ENCODE data around the gene NAA30.

NAA30 gene

DNA sequence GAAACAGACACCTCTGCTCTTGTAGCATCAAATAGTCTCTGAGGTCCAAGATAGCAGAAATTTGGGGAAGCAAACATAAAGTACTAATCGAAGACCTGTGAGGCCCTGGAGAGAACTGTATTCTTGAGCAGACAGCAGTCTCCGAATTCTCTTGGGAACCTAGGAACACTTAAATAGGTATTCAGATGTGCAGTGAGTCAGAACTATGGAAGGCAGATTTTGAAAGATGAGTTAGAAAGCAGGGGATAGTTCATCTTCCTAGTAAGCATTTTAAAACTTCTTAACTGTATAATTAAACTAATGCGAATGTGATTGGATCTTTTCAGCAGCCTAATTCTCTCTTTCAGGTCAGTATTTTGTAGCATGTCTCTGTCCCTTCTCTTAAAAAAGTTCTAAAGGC, 30.6 kb downstream of the NAA30 start:
- TF ChIP-seq CTCF (IDR thresholded peaks at IDR 0.05; ENCODE audit: borderline replicate concordance, control extremely low read depth, extremely low read depth, insufficient read depth, missing control alignments) = no peak
- no peak for DNase-seq (ENCODE audit: low spot score)
- in situ Hi-C loops (cut with MboI; ENCODE audit: low sequenced_read_pairs, unreplicated experiment) = no loop called here

GRCh38 chr14:57435923-57436322, 45.5 kb downstream of the NAA30 start:
- DNase-seq (ENCODE audit: low spot score) = no peak
- TF ChIP-seq CTCF (IDR thresholded peaks at IDR 0.05; ENCODE audit: borderline replicate concordance, control extremely low read depth, extremely low read depth, insufficient read depth, missing control alignments) = no peak
- in situ Hi-C loops (cut with MboI; ENCODE audit: low sequenced_read_pairs, unreplicated experiment) = no loop called here

DNA sequence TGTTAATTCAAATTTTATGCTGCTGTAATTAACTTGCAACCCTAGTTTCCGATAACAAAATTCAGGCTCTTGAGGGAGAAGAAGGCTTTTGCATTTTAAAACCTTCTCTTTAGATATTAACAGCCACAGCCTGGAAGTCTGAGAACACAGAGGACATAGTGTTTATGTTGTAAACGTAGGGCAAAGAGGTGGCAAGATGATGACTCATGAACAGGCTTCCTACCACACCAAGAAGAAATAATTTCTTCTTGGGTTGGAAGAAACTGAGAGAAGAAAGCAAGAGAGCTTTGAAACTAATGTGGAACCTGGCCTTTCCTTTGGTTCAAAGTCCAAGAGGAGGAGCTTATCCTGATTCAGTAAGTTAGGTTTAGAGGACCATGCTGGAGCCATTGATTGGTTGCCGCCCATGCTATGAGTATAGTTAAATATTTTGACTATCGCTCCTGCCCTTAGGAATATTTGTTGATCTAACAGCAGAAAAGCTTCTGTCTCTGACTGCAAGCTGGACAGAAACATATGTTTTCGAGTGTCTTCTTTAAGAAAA, 71.5 kb downstream of the NAA30 start:
- DNase-seq (ENCODE audit: low spot score) = no peak
- no peak for TF ChIP-seq CTCF (IDR thresholded peaks at IDR 0.05; ENCODE audit: borderline replicate concordance, control extremely low read depth, extremely low read depth, insufficient read depth, missing control alignments)
- in situ Hi-C loops (cut with MboI; ENCODE audit: low sequenced_read_pairs, unreplicated experiment) = no loop called here

DNA sequence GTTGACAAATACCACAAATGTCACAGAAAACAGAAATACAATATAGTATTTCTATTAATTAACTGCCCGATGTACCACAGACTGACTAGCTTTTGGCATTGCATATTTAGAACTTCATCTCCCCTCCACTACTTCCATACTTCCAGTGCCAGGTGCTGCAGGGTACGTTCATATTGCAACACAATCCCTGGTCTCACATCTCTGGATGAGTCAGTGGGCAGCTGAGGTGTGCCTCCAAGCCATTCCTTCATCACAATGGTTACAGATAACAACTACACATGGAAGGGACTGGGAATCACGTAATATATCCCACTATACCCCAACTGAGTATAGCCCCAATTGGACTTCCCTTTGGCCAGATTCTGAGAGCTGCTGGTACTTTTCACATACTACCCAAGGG, 72.2 kb downstream of the NAA30 start:
- in situ Hi-C loops (cut with MboI; ENCODE audit: low sequenced_read_pairs, unreplicated experiment) = no loop called here
- TF ChIP-seq CTCF (IDR thresholded peaks at IDR 0.05; ENCODE audit: borderline replicate concordance, control extremely low read depth, extremely low read depth, insufficient read depth, missing control alignments) = no peak
- no peak for DNase-seq (ENCODE audit: low spot score)

GRCh38 chr14:57464008-57464730, 73.8 kb downstream of the NAA30 start:
- no peak for TF ChIP-seq CTCF (IDR thresholded peaks at IDR 0.05; ENCODE audit: borderline replicate concordance, control extremely low read depth, extremely low read depth, insufficient read depth, missing control alignments)
- no peak for DNase-seq (ENCODE audit: low spot score)
- in situ Hi-C loops (cut with MboI; ENCODE audit: low sequenced_read_pairs, unreplicated experiment) = no loop called here
